K562 (cell line): Measurements from ENCODE around the gene MEX3A. TPM values are rescaled to one million over a fixed set of nuclear protein-coding genes. Genes with fewer than 3 reads are reported as not detected.

Source experiments
- AFF1 ChIP-seq, 2 experiments: fragments of 450-650 bp; IDR thresholded peaks; 2 replicates each; pipeline ENCODE4 v1.6.1; 2018; ENCODE audit warnings: mild to moderate bottlenecking in 2 of 2, low read depth in 1 of 2; ENCODE audit not compliant: partially characterized antibody in 2 of 2
- ATF4 ChIP-seq: fragments of 450-650 bp; formaldehyde crosslinking; IDR thresholded peaks from 2 replicates; pipeline ENCODE4 v1.4.0; 2022; ENCODE audit warnings: mild to moderate bottlenecking, moderate library complexity
- DPF2 ChIP-seq: fragments of 450-650 bp; IDR thresholded peaks from 2 replicates; pipeline ENCODE4 v1.6.1; 2016
- HMGN3 ChIP-seq: IDR thresholded peaks from 2 replicates; pipeline ENCODE4 v1.6.1; 2011; ENCODE audit warnings: borderline replicate concordance, low read depth, mild to moderate bottlenecking, mixed read lengths, low read length; ENCODE audit not compliant: insufficient read length; ENCODE audit errors: extremely low read depth
- NKRF ChIP-seq: fragments of 450-650 bp; IDR thresholded peaks from 2 replicates; pipeline ENCODE4 v1.6.1; 2016; ENCODE audit warnings: borderline replicate concordance
- PATZ1 ChIP-seq: fragments of 250-450 bp; sonication (Bioruptor Pico); IDR thresholded peaks from 2 replicates; pipeline ENCODE4 v1.5.0; 2020; ENCODE audit warnings: mild to moderate bottlenecking, borderline replicate concordance
- PHB2 ChIP-seq: fragments of 450-650 bp; IDR thresholded peaks from 2 replicates; pipeline ENCODE4 v1.6.1; 2017; ENCODE audit warnings: low read depth
- TAF1 ChIP-seq: IDR thresholded peaks from 2 replicates; pipeline ENCODE4 v1.6.1; 2011; ENCODE audit warnings: mild to moderate bottlenecking, low read length, moderate library complexity; ENCODE audit not compliant: insufficient read depth, control insufficient read depth, severe bottlenecking; ENCODE audit errors: extremely low read depth
- ZNF280B ChIP-seq: fragments of 250-450 bp; sonication (Bioruptor Pico); IDR thresholded peaks from 2 replicates; pipeline ENCODE4 v1.5.1; 2021; ENCODE audit warnings: mild to moderate bottlenecking
- ZNF507 ChIP-seq: conservative IDR thresholded peaks from 2 replicates; pipeline ENCODE4 v1.6.1; 2017; ENCODE audit warnings: missing genetic modification characterization, missing compliant biosample characterization
- ZNF589 ChIP-seq: fragments of 200-800 bp; sonication (Bioruptor generic); IDR thresholded peaks from 2 replicates; pipeline ENCODE4 v1.6.1; 2016; ENCODE audit warnings: low read depth, missing genetic modification characterization, missing compliant biosample characterization
- polyA plus RNA-seq, 8 experiments: library from polyadenylated mRNA; depleted of rRNA in 4 of 8; stranded (reverse) in 5 of 8; unstranded in 3 of 8; fragments of >200 nt; fragmentation: Nextera tagmentation in 2 of 8; fragmentation: Illumina TruSeq in 1 of 8; extraction: Ambion mirVana in 2 of 8; extraction: Trizol in 1 of 8; gene quantifications; 2 replicates each; pipeline versions ENCODE4 v1.2.1 to v1.2.3, GENCODE V29; 2011 to 2014; ENCODE audit warnings: inconsistent platforms in 1 of 8, missing spikeins in 1 of 8
- total RNA-seq, 7 experiments: library from RNA; depleted of rRNA in 6 of 7; stranded (reverse); fragments of >200 nt in 6 of 7; fragmentation: Illumina TruSeq in 2 of 7; extraction: Trizol in 2 of 7; gene quantifications; 2 replicates each; pipeline versions ENCODE4 v1.2.1 to v1.2.3, GENCODE V29; 2011 to 2021; ENCODE audit warnings: low replicate concordance in 1 of 7

MEX3A gene
- total and polyA plus RNA-seq, 9 of the 15 experiments (the other 6 are each of a cell fraction or from before 2014, with no cell fraction given): 0.36 to 13.7 (median 5.2) TPM

- TF ChIP-seq PHB2 (no peak), ZNF589 (CRISPR knock-in tag) (no peak), ZNF507 (tag) (no peak), NKRF (0 out of 2 replicates have a peak, but pooled peaks have one; percentile 35), ATF4 (CRISPR knock-in tag) (0 out of 2 replicates have a peak, but pooled peaks have one; percentile 13), PATZ1 (CRISPR knock-in tag) (no peak), HMGN3 (no peak), ZNF280B (CRISPR knock-in tag) (no peak), AFF1 (IDR thresholded peaks at IDR 0.05; ENCODE audit: low read depth in 1 of 2, partially characterized antibody in 2 of 2) (peak in 1 of 2 experiments; percentile 88), DPF2 (peak; percentile 96), TAF1 (peak; percentile 92)
Observed at GRCh38 chr1:156114101-156114918, 32.0 kb upstream of the MEX3A start, which contains the start of gene LMNA (continued).
